ENCODE measurements around the gene ATP2B3.

DNA sequence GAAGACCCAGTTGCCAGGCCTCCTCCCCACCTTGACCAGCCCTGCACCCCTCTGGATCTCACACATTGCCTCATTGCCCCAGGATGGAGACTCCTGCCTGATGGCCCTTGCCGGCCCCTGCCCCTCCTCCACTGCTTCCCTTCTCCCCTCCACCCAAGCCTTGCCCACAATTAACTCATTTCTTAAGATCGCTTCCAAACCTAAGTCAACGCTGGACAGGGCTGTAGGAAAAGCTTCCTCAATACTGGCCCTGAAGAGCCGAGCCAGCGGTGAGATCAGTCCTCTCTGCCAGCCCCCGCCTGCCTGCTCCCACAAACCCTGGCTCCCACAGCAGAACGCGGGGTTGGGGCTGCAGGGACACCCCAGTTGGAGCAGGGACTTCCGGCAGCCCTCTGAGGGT, 39.5 kb upstream of the ATP2B3 start:
- TF ChIP-seq, protein P1, sequence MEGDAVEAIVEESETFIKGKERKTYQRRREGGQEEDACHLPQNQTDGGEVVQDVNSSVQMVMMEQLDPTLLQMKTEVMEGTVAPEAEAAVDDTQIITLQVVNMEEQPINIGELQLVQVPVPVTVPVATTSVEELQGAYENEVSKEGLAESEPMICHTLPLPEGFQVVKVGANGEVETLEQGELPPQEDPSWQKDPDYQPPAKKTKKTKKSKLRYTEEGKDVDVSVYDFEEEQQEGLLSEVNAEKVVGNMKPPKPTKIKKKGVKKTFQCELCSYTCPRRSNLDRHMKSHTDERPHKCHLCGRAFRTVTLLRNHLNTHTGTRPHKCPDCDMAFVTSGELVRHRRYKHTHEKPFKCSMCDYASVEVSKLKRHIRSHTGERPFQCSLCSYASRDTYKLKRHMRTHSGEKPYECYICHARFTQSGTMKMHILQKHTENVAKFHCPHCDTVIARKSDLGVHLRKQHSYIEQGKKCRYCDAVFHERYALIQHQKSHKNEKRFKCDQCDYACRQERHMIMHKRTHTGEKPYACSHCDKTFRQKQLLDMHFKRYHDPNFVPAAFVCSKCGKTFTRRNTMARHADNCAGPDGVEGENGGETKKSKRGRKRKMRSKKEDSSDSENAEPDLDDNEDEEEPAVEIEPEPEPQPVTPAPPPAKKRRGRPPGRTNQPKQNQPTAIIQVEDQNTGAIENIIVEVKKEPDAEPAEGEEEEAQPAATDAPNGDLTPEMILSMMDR (IDR thresholded peaks at IDR 0.05): no peak
- no peak for TF ChIP-seq POLR2A (IDR thresholded peaks at IDR 0.05)
- no peak for TF ChIP-seq EP300 (IDR thresholded peaks at IDR 0.05)

Data from suprapubic skin (tissue), 3 donors.